HG03354 (cell line): ENCODE results near the gene OTOP3.

Experiments
- ATAC-seq: cut with Tn5 transposase; IDR thresholded peaks from one replicate; pipeline ENCODE4 v1.9.1; 2021; ENCODE audit warnings: mild to moderate bottlenecking; ENCODE audit not compliant: unreplicated experiment, poor library complexity, severe bottlenecking

Gene OTOP3

GRCh38 chr17:74916136-74916850 is 19.4 kb upstream of the OTOP3 start:
- ATAC-seq: no peak

DNA sequence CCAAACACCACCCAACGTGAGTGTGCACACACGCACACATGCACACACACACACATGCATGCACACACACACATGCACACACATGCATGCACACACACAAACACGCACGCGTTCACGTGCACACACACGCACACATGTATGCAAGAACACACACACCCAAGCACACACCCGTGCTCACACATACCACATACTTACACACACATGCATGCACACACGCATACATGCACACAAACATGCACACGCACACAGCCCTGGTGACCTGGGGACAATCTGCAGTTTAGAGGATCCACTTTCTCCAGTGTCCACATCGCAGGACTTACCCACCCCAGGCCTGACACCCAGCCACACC is 18.9 kb upstream of the OTOP3 start:
- ATAC-seq: no peak

DNA sequence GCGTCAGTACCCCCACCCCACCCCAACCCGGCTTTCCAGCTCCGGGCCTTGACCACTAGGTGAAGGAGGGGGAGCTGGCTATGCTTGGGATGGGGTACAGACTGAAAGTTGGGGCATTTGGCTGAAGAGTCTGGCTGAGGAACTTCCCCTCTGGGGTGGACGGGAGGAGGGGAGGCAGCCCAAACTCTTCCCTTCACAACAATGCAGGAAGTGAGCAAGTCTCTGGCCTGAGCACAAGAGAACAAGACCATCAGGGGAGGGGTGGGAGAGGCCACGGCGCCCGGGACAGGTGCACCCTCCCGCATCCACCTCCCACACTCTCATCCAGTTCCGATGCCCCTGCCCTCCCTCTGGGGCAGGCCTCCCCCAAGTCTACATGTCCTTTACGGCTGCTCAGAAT is 18.3 kb upstream of the OTOP3 start:
- no peak for ATAC-seq

GRCh38 chr17:74918906-74919305 is 16.8 kb upstream of the OTOP3 start:
- ATAC-seq: no peak

GRCh38 chr17:74919440-74920305 is 16.0 kb upstream of the OTOP3 start:
- no peak for ATAC-seq

GRCh38 chr17:74920306-74920620 is 15.4 kb upstream of the OTOP3 start:
- ATAC-seq: no peak

DNA sequence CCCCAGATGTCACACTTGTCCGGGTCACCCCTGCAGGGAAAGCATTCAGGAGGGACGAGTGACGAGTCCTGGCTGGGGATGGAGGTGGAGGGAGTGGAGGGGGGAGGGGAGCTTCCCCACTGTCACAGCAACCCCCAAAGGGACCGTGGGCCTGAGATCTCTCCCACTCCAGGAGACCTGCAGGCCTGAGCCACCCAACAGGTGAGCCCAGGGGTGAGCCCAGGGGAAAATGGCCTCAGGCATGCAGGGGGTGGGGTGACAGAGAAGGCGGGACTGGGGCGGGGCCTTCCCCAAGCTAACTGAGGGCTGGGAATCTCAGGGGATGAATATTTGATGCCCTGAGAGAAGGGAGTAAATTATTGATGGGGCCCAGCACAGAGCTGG is 15.1 kb upstream of the OTOP3 start:
- ATAC-seq: no peak

- no peak for ATAC-seq
These were observed 14.5 kb upstream of the OTOP3 start for GRCh38 chr17:74921026-74921681.

DNA sequence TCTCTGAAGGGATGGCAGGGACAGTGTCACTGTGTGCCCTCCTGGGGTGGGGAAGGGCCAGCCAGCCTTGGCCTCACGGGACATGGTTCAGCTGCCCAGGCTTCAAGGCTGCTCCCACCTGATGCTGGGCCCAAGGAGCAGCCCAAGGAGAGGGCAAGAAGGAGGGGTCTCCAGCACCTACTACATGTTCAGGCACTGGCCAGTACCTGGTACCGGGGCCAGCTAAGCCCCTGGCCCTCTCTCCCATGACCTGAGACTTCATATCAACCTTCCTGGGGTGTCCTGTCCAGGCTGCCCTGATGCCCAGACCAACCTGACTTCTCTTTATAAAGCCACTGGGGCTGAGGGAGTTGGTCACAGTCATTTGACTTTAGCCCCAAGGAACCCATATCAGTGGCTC is 13.9 kb upstream of the OTOP3 start:
- no peak for ATAC-seq

GRCh38 chr17:74922172-74922571 is 13.5 kb upstream of the OTOP3 start:
- ATAC-seq: no peak

DNA sequence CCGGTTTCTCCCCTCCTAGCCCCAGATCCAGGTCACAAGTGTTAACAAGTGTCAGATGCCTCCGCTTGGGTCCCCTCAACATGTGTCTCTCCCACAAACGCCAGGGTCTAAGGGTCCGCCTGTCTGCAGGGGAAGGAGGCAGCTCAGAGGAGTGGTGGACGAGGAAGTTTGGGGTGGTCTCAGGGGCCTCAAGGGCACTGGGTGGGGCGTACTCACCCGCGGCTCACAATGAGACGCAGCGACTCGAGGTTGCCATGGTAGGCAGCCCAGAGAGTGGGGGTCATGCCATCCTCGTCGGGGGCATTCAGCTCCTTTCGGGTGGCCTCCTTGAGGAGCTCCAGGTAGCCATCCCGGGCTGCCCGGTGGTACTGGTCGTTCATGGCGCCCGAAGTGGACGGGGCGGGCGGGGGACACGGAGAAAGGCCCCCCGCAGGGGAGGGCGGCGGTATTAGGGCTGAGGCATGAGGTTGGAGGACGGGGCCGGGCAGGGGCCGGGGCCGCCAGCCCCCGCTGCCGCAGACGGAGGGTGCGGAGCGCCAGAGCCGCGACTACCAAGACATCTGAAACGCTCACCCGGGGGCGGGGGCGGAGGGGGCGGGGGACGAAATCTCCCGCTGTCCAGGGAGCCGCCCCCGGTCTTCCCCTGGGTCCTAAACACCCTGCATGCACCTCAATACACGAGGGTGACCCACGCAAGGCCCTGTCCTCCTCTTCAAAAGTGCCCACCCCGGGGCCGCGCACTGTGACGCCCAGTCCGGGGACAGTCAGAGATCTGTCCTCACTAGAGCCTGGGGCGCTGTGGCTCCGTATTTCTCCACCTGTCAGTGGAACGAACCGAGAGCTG is 12.8 kb upstream of the OTOP3 start, which contains the start of gene USH1G:
USH1G (minus strand) TSS at position 562 of the 844 bp plus-strand sequence; CDS start at position 380, 182 bp downstream.
- ATAC-seq: no peak

- no peak for ATAC-seq
These were observed 12.0 kb upstream of the OTOP3 start for GRCh38 chr17:74923538-74924249.

DNA sequence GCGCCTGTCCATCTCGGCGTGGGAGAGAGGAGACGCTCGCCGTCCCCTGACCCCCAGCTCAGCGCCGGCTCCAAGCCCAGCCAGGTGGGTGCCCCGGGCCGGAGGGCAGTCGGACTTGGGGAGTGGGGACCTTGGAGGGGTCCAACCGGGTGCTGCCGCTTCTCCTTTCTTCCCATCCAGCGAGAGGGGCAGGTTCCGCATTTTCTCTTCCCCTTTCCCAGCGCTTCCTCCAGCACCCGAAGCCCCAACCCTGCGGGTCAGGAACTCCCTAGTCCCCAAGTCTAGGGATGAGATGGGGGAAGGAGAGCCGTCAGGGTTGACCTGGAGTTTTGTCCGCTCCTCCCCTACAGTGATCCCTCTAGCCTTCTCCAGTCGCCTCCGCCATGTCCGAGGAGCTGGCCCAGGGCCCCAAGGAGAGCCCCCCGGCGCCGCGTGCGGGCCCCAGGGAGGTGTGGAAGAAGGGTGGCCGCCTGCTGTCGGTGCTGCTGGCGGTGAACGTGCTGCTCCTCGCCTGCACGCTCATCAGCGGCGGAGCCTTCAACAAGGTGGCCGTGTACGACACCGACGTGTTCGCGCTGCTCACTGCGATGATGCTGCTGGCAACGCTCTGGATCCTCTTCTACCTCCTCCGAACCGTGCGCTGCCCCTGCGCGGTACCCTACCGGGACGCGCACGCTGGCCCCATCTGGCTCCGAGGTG is 11.3 kb upstream of the OTOP3 start, which contains the start of gene OTOP2:
OTOP2 (plus strand) TSS at position 24 of the 699 bp plus-strand sequence; CDS start at position 384, 360 bp downstream.
- ATAC-seq: no peak

GRCh38 chr17:74925242-74925641 is 10.5 kb upstream of the OTOP3 start:
- no peak for ATAC-seq

DNA sequence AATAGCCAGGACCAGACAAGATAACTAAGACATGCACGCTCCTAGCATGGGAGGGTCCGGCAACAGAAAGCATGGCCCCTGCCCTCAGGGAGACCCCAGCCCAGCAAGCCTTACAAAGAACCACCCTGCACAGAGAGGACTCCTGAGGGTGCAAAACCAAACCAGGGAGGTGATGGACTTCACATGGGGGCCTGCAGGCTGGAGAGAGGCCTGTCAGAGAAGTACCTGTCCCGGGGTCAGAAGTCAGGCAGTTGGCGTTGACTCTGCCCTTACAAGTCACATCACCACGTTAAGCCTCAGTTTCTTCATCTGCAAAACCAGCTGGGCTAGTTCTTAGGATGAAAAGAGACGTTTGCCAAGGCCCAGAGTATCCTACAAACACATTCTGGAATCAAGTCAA is 6.9 kb upstream of the OTOP3 start:
- ATAC-seq: no peak

- no peak for ATAC-seq
These were observed 5.1 kb upstream of the OTOP3 start for GRCh38 chr17:74930535-74931036.

GRCh38 chr17:74935048-74935447 is 650 bp upstream of the OTOP3 start:
- ATAC-seq: no peak

GRCh38 chr17:74936470-74936799 is 737 bp downstream of the OTOP3 start:
- ATAC-seq: no peak
